Endodermal cell (in vitro differentiated cells): ENCODE measurements around the gene MAP2K5. TPM values are rescaled to one million over a fixed set of nuclear protein-coding genes. Genes with fewer than 3 reads are reported as not detected.
A peak's percentile ranks its signal among the peaks of the same experiment; 100 is the strongest.

Experiments
- DNase-seq: peaks from one replicate; pipeline ENCODE4 v3.0.0-alpha.2; 2017
- H3K27ac ChIP-seq: 2 replicates; pipeline ENCODE4 v1.5.1; 2013; ENCODE audit warnings: mild to moderate bottlenecking, low read depth, low read length, moderate library complexity
- H3K27me3 ChIP-seq: 2 replicates; pipeline ENCODE4 v1.6.1; 2013; ENCODE audit warnings: mild to moderate bottlenecking, low read length, moderate library complexity; ENCODE audit not compliant: insufficient read depth, control insufficient read depth, poor library complexity, severe bottlenecking
- H3K36me3 ChIP-seq: 2 replicates; pipeline ENCODE4 v1.7.0; 2013; ENCODE audit warnings: mild to moderate bottlenecking, low read length, moderate library complexity; ENCODE audit not compliant: control insufficient read depth, insufficient read depth
- H3K4me1 ChIP-seq: one replicate; pipeline ENCODE4 v1.7.0; 2013; ENCODE audit warnings: low read length; ENCODE audit not compliant: control insufficient read depth, insufficient read depth
- H3K4me3 ChIP-seq: 2 replicates; pipeline ENCODE4 v1.5.1; 2013; ENCODE audit warnings: mild to moderate bottlenecking, low read length, moderate library complexity
- H3K9ac ChIP-seq: 2 replicates; pipeline ENCODE4 v1.6.1; 2013; ENCODE audit warnings: mild to moderate bottlenecking, low read length, moderate library complexity; ENCODE audit not compliant: poor library complexity, severe bottlenecking; ENCODE audit errors: extremely low read depth
- H3K9me3 ChIP-seq: 2 replicates; pipeline ENCODE4 v1.6.1; 2013; ENCODE audit warnings: mild to moderate bottlenecking, low read length, moderate library complexity; ENCODE audit not compliant: control insufficient read depth
- H3K27ac Mint-ChIP-seq: 2 replicates; pipeline ENCODE4 v1.8.0; 2020; ENCODE audit warnings: mixed read lengths
- H3K27me3 Mint-ChIP-seq: 2 replicates; pipeline ENCODE4 v1.8.0; 2021; ENCODE audit warnings: mild to moderate bottlenecking, mixed read lengths; ENCODE audit not compliant: insufficient read depth
- H3K36me3 Mint-ChIP-seq: 2 replicates; pipeline ENCODE4 v1.8.0; 2020; ENCODE audit warnings: low read depth, mixed read lengths
- H3K4me1 Mint-ChIP-seq: 2 replicates; pipeline ENCODE4 v1.8.0; 2020; ENCODE audit warnings: mixed read lengths
- H3K4me3 Mint-ChIP-seq: 2 replicates; pipeline ENCODE4 v1.8.0; 2020; ENCODE audit warnings: mild to moderate bottlenecking, moderate library complexity, mixed read lengths
- H3K9me3 Mint-ChIP-seq: 2 replicates; pipeline ENCODE4 v1.8.0; 2020; ENCODE audit warnings: mild to moderate bottlenecking, mixed read lengths
- CTCF ChIP-seq: fragments of 200-600 bp; sonication (generic); conservative IDR thresholded peaks from 2 replicates; pipeline ENCODE4 v1.5.0; 2021; ENCODE audit warnings: antibody characterized with exemption, mild to moderate bottlenecking
- WGBS, 2 experiments: methylation state at CpG; one replicate each; pipeline versions ENCODE4 v1.1.5 to v1.1.7; 2013; ENCODE audit warnings: missing lambda C conversion rate in 2 of 2, mixed read lengths in 1 of 2; ENCODE audit not compliant: insufficient coverage in 1 of 2, insufficient read length in 1 of 2; 5-methylcytosine and 5-hydroxymethylcytosine counted together
- total RNA-seq, 2 donors: library from RNA; stranded (reverse); fragmentation: NEBNext Ultra II Directional in 1 of 2; extraction: Animal tissue kit (Norgen Biotek cat#: 25700) in 1 of 2; gene quantifications; 2 replicates in 1 of 2; 3 replicates in 1 of 2; pipeline ENCODE4 v1.2.1, GENCODE V29; 2021

Gene MAP2K5
- total RNA-seq, 2 donors from 2014 or later: 17.1 to 26.7 TPM

GRCh38 chr15:67783303-67783702, 240.8 kb downstream of the MAP2K5 start:
- peak; percentile 35 for TF ChIP-seq CTCF
- no peaks in the 10 kb centered on the region for H3K36me3 ChIP-seq
- Mint-ChIP-seq H3K27ac (no peak overlapping the region), H3K36me3 (no peaks in the 10 kb centered on the region), H3K4me1 (peaks cover 48% of the 10 kb centered on the region), H3K4me3 (no peak overlapping the region), H3K27me3 (peaks cover 98% of the 10 kb centered on the region), H3K9me3 (no peaks in the 10 kb centered on the region)
- no peak overlapping the region for H3K27ac ChIP-seq
- H3K9ac ChIP-seq: no peak overlapping the region
- peaks cover 5% of the 10 kb centered on the region for H3K4me1 ChIP-seq
- peak; percentile 61 for DNase-seq
- WGBS, 2 experiments: 93 to 94% methylated on average over 6 to 7 of the region's 7 CpGs
- H3K4me3 ChIP-seq: no peak overlapping the region
- no peaks in the 10 kb centered on the region for H3K9me3 ChIP-seq
- H3K27me3 ChIP-seq: peaks cover 98% of the 10 kb centered on the region

- Histone ChIP-seq H3K4me3 (no peak overlapping the region), H3K27me3 (peaks cover 98% of the 10 kb centered on the region), H3K9ac (no peak overlapping the region), H3K9me3 (no peaks in the 10 kb centered on the region), H3K27ac (no peak overlapping the region), H3K36me3 (no peaks in the 10 kb centered on the region), H3K4me1 (peaks cover 5% of the 10 kb centered on the region)
- no peak for TF ChIP-seq CTCF
- peaks cover 98% of the 10 kb centered on the region for H3K27me3 Mint-ChIP-seq
- no peak overlapping the region for H3K4me3 Mint-ChIP-seq
- no peaks in the 10 kb centered on the region for H3K36me3 Mint-ChIP-seq
- DNase-seq: no peak
- WGBS, 2 experiments: 83% methylated on average over 2 of the region's 4 CpGs; no CpG with 5 or more reads in 1 of the 2 experiments
- H3K27ac Mint-ChIP-seq: no peak overlapping the region
- H3K4me1 Mint-ChIP-seq: peaks cover 41% of the 10 kb centered on the region
- no peaks in the 10 kb centered on the region for H3K9me3 Mint-ChIP-seq
Observed at GRCh38 chr15:67784090-67784781, 241.7 kb downstream of the MAP2K5 start.

- no peaks in the 10 kb centered on the region for H3K9me3 Mint-ChIP-seq
- no peak overlapping the region for H3K4me3 ChIP-seq
- H3K9me3 ChIP-seq: no peaks in the 10 kb centered on the region
- H3K4me1 Mint-ChIP-seq: peaks cover 37% of the 10 kb centered on the region
- no peak overlapping the region for H3K27ac Mint-ChIP-seq
- H3K27ac ChIP-seq: no peak overlapping the region
- WGBS, 2 experiments: 88 to 93% methylated on average over 12 of the region's 12 CpGs
- no peak overlapping the region for H3K4me3 Mint-ChIP-seq
- peaks cover 96% of the 10 kb centered on the region for H3K27me3 ChIP-seq
- H3K9ac ChIP-seq: no peak overlapping the region
- no peak for TF ChIP-seq CTCF
- H3K36me3 ChIP-seq: no peaks in the 10 kb centered on the region
- H3K4me1 ChIP-seq: peaks cover 5% of the 10 kb centered on the region
- no peaks in the 10 kb centered on the region for H3K36me3 Mint-ChIP-seq
- H3K27me3 Mint-ChIP-seq: peaks cover 96% of the 10 kb centered on the region
- DNase-seq: no peak
Observed at GRCh38 chr15:67784856-67785430, 242.4 kb downstream of the MAP2K5 start.
